ENCODE results near the gene DPP9.

DPP9 gene

DNA sequence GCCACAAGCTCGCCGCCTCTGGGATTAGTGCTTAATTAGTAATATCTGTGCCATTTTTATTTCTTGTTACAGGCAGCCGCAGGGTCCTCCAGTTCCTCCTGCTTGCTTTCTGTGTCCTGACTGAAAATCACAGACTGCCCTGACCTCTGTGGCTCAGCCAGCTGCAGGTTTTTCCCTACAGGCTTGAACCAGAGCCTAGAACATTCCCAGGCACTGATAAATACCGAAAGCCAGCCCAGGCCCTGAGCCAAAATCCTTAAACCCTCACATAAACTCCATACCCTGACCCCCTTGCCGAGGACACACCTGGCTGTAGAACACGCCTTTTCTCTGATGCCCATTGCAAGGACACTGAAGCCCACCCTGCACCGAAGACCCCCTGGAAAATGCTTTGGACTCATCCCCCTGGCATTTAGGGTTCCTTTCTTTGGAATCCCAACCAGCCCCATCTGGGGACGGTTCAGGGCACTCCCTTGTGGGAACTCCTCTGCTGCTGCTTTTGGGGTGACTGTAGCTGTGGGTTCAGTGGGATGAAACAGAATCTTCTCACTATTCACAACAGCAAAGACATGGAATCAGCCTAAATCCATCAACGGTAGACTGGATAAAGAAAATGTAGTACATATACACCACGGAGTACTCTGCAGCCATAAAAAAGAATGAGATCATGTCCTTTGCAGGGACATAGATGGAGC lies 15.5 kb downstream of the DPP9 start:
- no peak for DNase-seq

DNA sequence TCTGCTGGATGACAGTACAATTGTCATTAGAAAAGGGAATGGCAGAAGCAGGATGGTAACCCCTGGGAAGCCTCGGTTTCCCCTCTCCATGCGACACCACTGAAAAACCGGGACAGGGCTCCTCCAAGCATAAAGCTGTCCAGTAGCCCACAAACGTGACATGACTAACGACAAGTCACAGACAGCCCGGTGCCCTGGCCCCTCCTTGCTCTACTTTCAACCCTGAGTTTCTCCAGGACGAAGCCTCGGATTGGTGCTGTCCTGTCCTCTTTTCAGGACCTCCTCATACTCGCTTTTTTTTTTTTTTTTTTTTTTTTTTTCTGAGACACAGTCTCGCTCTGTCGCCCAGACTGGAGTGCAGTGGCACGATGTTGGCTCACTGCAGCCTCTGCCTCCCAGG lies 16.3 kb downstream of the DPP9 start:
- no peak for DNase-seq

DNA sequence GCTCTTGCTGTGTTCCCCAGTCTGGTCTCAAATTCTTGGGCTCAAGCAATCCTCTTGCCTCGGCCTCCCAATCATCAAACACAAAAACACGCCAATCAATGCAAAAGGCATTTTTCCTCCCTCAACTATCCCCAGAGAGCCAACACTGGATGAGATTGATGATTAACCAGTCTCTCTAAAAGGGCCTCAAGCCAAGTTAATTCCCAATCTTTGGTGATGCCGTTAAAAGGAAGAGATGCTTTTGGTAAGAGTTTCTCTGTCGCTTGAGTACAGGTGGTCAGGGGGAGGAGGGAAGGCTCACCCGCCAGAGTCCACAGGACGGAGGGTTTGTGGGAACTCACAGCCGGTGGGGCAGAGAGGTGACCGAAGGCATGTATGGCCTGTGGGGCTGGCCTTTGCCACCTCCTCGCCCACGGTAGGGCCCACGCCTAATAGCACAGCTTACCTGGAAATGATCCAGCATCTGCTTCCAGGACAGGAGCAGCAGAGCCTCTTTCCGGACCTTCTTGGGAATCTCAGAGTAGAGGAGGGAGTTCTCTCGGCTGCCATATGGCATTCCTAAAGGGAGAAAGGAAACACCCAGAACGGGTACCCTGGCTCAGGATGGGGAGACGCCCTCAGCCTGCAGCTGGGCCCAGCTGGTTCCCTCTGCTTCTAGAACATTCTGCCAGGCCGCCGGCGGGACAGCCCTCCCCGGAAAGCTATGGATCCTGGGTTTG lies 18.1 kb downstream of the DPP9 start:
- DNase-seq: no peak

DNA sequence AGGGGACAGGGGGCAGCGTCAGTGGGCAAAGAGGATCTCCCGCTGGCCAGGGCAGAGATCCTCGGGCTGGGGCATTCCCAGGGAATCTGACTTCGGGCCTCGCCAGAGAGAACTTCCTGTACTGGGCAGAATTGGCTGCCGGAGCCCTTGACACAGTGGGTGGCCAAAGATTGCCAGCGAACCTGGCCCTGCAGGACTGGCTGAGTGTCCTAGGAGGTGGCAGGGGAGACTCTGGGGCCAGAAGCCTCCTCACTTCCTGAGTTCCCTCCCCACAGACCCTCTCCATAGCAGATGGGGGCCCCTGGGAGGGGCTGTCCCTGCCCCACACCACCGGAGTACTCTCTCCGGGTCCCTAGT lies 19.3 kb downstream of the DPP9 start:
- DNase-seq: no peak

DNA sequence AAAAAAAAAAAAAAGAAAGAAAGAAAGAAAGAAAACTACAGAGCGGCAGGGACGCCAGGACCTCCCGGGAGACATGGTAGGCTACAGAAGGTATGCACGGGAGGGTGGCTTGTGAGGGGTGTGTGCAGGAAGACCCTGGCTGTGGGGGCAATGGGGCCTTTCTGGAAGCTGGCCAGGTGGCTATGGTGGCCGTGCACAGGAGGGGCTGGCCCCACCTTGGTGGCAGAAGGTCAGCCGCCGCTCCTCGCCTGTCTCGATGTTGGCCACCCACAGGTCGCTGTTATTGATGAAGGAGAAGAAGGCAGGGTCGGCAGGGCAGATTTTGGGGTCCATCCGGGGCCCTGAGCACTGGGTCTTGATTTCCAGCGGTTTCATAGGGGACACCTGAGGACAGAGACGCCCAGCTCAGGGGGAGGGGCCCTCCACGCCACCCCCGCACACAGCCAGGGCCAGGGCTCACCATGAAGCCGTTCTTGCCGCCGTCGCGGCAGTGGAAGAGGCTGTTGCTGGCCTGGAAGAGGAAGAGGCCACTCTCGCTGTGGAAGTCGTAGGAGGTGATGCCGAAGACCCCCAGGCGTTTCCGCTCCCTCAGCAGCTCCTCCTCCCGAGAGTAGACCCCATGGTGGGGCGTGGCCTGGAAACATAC lies 19.8 kb downstream of the DPP9 start:
- no peak for DNase-seq

DNA sequence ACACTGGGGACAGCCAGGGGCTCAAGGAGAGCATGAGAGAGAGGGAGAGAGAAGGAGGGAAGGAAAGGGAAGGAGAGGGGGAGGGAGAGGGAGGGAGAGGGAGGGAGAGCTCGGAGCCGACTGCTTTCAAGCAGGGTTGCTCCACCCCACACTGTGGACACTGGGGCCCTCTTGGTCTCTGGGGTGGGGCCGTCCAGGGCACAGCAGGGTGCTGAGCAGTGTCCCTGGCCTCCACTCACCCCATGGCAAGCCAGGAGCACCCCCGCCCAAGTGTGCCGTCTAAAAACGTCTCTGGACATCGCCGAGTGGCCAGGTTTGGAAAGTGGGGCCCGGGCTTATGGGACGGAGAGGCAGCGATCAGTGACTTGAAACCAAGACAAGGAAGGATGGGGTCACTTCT lies 20.9 kb downstream of the DPP9 start:
- no peak for DNase-seq

DNA sequence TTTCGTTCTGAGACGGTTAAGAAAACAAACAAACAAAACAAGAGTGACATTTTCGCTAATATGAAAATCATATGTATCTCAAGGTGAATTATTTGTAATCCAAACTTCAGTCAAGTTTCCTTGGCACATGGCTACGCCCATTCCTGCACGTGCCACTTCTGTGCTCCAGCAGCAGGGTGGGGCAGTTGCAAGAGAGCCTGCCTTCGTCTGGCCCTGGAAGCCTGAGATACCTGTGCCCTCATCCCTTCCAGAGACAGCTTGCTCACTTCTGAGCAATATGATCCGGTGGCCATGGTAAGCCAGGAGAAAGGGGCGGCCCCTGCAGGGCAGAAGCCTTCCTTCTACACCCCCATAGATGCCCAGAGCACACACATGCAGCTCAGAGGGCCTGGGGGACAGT lies 22.1 kb downstream of the DPP9 start:
- DNase-seq: no peak

DNA sequence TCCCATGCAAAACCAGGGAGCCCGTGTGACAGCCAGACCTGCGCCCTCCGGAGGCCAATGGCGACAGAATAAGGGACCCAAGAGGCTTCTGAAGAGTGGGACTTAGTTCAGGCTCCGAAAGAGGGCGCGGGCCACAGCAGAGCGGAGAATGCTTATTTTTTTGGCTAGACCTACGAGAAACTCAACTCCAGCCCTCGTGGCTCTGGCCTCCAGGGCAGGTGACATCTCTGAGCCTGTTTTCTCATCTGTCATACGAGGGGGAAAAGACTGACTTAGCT lies 23.0 kb downstream of the DPP9 start:
- no peak for DNase-seq

DNA sequence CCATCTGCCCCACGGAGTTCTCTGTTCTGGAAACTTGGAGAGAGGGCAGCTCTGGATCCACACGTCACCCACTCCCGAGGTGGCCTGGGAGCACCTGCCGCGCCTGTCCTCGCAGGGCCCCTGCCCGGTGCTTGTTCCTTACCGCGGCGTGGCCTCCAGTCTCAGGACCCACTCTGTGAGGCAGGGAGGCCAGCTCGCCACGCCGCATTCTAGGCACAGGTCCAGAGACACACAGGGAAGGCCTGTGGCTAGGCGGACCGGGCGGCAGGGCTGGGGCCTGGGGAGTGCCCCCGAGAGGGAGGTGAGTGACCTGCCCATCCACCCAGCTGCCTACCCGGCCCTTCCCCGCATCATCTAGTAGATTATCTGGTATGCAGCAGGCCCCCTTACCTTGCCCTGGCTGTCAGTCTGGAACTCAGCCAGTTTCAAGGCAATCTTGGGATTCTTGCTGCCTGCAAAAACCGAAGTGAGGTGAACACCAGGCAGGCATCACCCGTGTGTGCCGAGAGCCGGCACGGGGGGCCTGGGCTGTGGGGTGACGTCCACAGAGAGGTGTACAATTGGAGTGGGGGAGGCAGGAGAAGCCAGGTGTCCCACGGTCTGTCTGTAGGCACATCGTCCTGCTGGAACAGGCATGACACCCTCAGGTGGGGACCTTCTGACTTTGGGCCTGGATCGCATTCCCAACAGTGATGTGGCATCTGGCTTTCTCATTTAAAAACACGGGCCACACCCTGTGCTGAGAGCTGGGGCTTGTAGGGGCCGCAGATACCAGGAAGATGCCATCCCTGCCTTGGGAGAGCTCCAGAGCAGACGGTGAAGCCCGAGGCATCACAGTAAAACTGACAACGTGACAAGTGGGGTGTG lies 23.6 kb downstream of the DPP9 start:
- DNase-seq: no peak

DNA sequence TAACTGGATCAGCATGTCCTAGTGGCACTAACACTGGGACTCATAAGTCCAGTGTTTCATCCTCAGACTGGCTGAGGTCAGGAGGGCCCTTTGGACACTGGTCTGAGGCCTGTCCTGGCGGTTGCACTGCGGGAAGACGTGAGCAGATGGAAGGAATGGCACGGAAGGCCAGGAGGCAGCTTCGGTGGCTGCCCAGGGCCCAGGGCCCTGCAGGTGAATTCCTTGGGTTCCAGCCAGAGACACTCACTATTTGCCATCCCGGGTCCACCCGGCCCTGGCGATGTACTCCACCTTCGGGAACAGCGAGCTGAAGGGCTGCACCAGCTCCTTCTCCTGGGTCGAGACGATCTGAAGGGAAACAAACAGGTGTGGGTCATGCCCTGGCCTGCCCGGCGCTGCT lies 26.3 kb downstream of the DPP9 start:
- no peak for DNase-seq

DNA sequence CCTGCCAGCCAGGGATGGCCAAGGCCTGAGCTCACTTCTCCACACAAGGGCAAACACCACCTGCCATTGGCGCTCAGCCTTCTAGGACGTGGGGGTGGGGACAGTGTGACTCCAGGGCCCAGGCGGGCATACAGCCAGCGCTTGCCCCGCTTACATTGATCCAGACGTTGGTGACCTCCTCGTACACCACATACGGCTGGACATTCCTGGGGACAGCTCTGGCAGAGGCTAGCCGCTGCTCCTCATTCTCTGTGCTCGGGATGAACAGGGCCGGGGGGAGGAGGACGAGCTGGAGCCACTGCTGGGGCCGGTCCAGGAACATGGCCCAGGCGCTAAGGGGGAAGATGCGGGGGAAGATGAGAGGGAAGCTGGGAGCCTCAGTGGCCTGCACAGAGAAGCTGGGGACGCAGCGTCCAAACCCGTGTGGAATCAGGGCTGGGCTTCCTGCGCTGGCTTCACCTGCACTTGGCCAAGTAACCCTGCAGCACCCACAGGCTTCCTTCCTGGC lies 28.4 kb downstream of the DPP9 start:
- no peak for DNase-seq

DNA sequence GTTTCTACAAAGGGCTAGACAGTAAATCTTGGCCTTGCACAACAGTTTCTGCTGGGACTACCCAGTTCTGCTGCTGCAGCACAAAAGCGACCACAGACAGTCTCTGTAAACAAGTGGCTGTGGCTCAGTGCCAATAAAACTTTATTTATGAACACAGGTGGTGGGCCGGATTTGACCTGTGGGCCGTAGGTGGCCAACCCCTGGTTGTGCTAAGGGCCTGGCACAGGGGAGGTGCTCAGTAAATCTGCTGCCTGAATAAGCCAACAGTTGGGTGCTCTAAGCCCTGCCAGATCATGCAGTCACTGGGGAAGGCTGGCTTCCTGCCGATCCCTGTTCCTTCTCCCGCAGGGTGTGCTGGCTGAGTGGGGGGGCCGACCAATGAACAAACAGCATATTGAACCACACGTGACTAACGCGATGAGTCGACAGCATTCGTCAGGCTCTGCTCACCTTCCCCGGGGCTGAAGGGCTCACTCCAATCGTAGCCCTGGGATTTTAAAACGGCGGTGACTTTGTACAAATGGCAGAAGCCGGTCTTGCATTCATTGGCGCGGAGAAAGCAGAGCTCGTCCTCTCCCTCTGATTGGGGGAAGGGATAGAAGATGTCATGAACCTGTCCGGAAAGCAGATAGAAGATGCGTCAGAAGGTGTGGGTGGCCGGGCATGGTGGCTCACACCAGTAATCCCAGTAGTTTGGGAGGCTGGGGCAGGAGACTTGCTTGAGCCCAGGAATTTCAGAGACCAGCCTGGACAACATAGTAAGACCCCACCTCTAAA lies 29.2 kb downstream of the DPP9 start:
- peak; percentile 77 for DNase-seq

DNA sequence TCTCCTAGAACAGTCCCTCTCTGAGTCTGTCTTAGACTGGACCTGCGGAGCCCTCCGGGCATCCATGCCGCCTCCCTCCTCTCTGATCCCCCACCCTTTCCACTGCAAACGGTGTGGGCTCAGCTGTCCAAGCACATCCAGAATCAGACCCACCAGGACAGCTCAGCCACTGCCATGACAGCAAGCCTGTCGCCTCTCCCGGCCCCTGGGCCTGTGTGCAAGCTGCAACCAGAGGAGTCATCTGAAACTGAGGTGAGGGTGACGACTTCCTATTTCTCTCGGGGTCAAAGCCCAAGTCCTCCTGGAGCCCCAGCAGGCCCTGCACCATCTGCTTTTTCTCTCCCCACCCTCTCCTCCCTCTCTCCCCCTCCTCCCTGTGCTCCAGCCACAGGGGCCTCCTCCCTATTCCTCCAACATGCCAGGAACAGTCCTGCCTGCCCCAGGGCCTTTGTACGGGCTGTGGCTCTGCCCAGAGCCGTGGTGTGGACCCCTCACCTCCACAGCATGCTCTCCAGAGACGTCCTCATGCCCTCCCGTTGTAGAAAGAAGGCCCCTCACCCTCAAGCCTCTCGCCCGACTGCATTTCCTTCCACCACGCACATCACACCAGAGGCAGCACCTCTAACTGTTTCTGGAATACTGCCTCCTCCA lies 30.0 kb downstream of the DPP9 start:
- no peak for DNase-seq

DNA sequence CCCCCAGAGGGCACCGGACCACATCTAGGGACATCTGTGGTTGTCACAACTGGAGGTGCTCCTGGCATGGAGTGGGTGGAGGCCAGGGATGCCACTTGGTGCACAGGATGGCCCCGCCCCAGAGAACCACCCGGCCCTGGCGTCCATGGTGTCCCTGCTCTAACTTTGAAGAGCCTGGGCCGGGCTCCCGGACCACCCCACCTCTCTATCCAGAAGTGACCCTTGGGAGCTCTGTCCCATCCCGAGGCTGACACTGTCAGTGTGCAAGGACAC lies 30.6 kb downstream of the DPP9 start:
- DNase-seq: no peak

DNA sequence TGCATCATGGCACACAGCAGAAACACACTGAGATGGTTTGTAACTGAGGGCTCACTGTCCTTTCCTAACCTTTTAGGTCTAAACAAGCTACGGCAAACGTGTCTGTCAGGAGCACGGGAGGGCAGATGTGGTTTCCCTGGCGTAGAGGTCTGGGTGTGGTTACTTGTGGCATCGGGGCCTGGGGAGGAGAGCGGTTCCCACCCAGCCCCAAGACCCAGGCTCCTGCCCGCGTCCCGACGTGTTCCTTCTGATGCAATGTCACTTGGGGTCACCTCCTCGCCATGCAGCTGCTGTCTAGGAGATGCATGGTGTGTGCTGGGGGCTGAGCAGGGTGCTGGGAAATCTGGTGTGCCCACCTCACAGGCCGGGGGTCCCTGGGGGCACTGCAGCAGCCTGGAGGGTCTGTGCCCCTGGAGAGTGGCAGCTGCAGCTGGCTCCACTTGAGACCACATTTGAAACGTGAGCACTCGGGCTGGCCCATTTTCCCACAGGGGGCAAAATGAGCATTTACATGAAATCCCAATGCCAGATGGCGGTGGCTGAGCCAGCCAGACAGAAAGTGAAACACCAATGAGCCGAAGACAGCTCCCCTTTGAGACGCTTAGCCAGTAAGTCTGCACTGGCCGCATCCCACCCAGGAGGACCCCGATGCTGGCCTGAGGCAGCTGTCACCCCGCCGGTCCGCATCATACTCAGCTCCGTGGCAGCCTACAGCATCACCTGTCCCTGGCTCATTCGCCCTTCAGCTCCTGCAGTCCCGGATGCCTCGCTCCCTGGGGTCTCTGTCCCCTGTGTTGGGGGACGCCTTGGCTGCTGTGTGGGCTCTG lies 31.2 kb downstream of the DPP9 start:
- DNase-seq: no peak

DNA sequence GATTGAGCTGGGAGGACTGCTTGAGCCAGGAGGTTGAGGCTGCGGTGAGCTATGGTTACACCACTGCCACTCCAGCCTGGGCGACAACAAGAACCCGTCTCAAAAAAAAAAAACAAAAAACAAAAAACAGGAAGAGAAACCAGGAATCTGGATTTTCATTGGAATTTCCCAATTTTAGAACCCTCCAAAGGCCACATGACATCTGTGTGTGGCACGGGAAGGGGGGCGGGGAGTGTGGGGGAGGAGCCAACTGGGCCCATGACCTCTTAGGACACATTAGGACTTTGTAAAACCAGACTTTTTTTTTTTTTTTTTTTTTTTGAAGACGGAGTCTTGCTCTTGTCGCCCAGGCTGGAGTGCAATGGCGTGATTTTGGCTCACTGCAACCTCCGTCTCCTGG lies 32.3 kb downstream of the DPP9 start:
- no peak for DNase-seq

DNA sequence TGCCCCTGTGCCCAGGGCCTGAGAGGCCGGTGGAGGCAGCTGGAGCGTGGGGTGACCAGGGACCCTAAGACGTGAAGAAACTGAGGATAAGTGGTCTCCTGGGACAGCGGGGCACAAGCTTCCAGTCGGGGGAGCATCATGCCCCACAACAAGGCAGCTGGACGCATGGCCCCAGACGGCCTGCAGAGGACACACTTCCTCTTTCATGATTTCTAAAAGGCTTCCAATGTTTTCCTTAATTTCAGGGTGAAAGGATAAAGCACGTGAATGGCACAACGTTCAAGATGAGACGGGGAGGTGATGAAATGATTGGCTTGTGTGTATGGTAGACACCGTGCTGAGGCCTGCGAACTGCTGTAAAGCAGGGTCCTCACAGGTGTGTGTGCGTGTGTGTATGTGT lies 33.3 kb downstream of the DPP9 start:
- DNase-seq: no peak

DNA sequence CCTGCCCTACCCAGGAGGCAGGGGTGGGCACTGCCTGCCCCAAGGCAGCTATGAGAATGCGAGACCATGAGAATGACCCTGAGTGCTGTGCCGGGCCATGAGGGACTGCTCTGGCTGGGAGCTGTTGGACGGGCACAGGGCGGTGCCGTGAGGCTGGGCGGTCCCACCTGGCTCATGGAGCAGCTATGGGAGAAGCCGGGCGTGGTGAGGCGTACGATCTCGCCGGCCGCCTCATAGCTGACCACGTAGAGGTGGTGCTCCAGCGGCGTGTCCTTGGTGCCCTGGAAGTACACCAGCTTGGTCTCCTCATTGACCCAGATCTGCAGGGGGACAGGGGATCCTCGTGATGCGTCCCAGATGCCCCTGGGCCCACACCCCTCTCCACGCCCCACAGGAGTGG lies 34.2 kb downstream of the DPP9 start:
- DNase-seq: no peak

DNA sequence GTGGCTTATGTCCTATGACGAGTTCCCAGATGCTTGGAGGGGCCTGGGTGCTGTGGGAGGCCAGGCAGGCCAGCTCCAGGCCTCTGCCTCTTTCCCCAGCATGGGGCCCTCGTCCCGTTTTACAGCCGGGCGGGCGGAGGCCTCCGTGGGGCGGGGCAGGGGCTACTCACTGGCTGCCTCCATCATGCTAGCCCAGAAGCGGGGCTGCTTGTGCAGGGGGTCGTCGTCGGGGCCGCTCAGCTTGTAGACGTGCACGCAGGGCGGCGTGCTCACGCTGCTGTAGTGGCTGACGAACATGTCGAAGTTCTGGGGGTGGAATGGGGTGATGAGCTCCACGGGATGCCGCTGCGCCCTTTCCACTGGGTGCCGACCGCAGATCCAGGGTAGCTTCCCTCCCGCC lies 35.1 kb downstream of the DPP9 start:
- no peak for DNase-seq

DNA sequence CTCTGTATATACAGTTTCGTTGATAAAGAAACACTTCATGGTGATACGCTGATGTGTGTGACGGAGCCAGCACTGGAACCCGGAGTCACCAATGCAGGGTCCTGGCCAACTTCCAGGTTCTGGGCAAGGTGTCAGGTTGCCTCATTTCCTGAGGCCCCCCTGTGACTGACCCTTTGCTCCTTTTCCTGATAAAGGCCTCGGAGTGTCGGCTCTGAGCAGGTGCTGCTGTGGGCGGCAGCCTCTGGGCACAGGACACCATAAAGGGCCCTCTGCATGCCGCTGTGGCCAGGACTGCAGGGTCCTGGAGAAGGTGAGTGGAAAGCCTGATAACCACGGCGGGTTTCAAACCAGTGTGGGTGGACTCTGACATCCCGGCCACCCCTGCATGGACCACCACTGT lies 36.2 kb downstream of the DPP9 start:
- no peak for DNase-seq

DNA sequence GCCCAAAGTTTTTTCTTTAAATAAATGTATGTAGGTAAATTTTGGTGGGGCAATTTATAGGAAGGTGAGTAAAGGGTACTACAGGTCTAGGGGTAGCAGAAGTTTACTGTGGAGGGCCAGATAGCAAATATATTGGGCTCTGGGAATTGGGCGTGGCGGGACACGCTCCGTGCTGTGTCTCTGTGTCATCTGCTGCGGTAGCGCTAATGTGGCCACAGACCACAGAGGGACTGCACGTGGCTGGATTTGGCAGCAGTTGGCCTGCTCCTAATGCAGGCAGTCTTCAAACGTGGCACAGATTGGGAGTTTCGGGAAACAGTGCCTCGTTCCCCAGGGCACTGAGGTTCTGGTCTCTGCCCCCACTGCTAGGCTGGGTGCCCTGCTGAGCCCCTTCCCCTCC lies 36.9 kb downstream of the DPP9 start:
- no peak for DNase-seq
